ENCODE data around the gene ZNF75A.

ZNF75A gene

DNA sequence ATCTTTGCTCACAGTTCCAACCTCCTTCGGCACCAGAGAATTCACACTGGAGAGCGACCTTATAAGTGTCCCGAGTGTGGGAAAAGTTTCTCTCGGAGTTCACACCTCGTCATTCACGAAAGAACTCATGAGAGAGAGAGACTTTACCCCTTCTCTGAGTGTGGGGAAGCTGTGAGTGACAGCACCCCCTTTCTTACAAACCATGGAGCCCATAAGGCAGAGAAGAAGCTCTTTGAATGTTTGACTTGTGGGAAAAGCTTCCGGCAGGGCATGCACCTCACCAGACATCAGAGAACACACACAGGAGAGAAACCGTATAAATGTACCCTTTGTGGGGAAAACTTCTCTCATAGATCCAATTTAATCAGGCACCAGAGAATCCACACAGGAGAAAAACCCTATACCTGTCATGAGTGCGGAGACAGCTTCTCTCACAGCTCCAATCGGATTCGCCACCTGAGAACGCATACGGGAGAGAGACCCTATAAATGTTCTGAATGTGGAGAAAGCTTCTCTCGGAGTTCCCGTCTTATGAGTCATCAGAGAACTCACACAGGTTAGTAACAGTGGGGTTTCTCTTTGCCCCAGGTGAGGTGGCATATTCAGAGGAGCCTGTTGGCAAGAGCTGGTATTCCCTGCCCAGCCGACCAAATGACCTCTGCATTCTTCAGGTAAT, 15.2 kb upstream of the ZNF75A start:
- DNase-seq, result no peak

DNA sequence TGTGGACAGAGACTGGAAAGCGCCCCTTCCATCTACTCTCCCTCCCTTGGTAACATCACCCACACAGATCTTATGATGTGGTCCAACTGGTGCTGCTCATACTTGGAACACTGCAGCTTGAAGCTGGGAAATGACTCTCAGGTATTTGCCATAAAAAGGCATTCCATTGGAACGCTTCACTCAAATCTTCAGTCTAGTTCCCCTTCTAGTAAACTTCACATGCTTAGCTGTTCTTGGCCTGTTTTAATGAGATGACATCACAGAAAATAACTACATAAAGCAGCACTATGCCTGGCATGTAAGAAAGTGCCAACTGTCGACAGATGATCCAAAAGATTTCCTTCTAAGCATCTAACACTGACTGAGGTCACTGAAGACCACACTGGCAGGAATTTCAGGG, 12.7 kb upstream of the ZNF75A start:
- DNase-seq, result no peak

DNA sequence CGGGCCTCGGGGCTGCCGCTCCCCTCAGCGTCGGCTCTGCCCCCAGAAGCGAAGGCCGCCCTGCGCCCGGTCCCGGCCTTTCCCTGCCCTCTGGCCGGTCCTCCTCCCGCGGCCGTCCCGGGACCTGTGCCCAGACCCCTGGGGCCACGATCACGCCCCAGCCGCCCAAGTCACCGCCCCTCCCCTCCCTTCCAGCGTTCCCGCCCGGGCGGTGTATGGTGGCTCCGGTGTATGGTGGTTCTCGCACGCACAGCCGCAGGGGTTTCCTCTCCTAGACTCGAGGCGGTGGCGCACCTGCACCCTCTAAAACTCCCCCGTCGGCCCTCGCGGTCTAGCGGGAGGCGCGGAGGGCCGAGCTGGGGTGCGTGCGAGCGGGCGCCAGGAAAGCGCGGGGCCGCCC, 10.1 kb upstream of the ZNF75A start:
- no peak for DNase-seq

DNA sequence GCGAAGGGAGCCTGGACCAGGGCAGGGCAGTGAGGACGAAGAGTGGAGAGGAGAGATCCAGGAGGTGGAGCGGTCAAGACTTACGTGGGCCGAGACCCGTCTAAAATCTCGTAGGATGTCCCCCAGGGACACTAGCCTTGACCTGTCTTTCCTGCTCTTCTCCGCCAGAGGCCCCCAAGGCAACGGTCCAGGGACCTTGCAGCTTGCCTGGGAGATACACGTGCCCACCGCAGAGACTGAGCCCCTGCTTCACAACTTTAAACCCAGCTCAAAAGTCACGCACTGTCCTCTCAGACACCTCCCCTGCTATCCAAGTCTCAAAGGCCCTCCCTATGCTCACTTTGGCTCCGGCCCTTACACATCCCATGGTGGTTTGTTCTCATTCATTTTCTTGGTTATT, 9.5 kb upstream of the ZNF75A start:
- no peak for DNase-seq

DNA sequence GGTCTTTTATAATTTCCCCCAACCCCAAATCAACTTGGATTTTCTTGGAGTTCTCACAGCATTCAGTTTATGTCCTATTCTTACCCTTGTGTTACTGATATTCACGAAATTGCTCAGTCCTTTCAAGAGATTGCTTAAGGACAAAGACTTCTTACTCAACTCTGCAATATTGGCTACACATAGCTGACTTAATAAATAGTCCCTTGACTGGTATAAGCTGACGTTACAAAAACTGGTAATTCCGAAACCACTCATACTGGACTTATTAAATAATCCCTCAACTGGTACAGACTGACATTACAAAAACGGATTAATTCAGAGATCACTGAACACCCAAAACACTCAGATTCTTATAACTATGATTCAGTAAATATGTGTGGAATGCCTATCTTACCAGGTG, 927 bp upstream of the ZNF75A start:
- DNase-seq, result no peak

DNA sequence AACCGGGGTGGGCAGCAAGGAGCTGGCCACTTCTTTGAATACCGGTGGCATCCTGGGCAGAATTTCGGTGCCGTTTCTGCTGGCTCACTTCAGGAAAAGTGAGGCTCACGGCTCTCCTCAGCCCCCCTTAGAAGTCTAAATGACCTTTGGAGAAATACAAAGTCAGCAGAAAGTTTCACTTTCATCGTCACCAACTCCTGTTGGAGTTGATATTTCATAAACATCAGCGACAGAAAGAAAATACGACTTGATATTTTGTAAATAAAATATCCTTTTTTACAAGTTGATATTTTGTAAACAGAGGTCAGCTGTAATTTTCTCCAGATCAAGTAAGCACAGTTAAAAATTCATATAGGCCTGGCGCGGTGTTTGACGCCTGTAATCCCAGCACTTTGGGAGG, 781 bp downstream of the ZNF75A start:
- DNase-seq, result no peak

DNA sequence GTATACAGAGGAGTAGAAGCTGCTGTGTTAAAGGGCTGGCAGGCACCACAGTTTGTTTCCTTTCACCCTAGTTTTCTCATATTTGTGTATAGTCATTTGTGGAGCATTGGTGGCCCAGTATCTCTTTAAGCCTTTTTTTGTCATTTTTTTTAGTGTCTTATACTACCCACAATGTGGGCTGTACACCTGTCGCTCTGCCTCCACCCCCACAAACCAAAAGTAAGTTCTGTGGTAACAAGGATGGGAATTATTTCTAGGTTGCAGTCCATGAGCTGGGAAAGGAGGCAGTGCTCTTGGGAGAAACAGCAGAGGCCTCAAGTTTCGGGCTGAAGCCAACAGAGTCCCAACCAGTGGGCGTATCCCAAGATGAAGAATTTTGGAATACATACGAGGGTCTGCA, 6.2 kb downstream of the ZNF75A start:
- DNase-seq, result no peak

DNA sequence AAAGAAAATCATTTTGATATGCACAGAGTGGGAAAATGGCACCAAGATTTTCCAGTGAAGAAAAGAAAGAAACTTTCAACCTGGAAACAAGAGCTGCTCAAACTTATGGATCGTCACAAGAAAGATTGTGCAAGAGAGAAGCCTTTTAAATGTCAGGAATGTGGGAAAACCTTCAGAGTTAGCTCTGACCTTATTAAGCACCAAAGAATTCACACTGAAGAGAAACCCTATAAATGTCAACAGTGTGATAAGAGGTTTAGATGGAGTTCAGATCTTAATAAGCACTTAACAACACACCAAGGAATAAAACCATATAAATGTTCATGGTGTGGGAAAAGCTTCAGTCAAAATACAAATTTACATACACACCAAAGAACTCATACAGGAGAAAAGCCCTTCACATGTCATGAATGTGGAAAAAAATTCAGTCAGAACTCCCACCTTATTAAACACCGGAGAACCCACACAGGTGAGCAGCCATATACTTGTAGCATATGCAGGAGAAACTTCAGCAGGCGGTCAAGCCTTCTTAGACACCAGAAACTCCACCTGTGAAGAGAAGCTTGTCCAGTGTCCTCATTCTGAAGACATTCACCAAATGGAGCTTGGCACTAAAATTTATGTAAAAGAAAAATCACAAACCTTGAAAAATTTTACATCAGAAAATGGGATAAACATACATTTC, 12.2 kb downstream of the ZNF75A start:
- no peak for DNase-seq

DNA sequence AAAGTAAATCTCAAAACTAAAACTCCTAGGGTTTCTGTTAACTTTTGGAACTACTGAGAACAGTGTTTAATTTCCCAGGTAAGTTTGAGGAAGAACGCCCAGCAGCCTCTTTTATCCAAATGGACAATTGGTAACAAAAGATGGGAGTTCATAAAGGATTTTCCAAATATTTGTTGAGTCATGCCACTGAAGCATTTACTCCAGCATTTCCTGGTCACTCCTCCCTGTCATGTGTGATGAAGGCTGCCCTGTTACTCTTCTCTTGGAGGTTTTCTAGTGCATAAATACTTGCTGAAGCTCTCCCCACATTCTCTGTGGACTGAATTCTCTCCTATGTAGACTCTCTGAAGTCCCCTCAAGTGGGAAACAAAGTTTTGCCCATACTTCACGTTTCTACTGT, 16.5 kb downstream of the ZNF75A start:
- no peak for DNase-seq

DNA sequence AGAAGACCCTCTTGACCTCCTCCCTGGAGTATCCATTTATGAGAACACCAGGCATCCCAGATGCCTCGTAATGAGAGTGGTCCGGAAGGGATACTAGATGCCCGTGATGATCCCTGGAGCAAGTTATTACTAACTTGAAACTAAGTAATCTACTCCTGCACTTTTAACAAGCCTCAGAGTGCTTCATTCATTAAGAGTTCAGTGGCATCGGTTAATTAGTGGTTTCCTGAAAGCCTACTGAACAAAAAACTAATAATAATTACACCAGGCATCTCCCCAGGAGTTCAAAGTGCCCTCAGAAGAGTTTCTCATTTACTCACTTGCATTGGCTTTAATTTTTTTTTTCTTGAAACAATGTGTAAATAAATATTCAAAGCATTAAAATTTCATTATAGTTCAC, 22.2 kb downstream of the ZNF75A start:
- no peak for DNase-seq

DNA sequence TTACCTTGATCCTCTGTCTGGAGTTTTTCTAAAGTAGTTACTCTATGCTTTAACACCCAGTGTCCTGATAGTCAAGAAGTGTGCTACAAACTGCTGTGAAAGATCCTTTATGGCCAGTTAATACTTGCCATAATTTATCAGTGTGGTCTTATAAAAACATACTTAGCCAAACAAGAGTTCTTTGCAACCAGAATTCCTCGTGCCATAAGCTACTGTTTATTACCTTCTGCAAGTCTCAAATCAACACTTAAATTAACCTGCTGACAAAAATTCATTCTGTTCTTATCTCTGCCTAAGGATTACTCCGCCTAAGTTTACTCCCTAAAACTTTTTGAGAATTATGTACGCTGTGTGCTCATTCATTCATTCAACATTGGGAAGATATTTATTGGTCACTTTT, 22.8 kb downstream of the ZNF75A start:
- DNase-seq, result no peak

DNA sequence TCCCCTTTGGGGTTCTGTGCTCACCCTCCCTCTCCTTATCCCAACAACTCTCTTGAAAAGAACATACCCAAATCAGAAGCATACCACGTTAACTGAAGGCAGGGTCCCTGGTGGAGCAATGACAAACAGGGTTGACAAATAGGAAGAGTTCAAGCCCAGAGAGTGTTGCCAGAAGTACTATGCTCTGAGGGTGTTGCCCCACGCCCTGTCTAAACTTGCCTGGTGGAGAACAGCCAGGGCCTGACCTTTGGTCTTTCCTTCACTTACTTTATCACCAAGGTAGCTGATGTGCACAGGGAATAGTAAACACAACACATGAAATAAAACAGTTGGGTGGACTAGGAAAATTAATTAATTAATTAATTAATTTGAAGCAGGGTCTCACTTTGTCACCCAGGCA, 23.3 kb downstream of the ZNF75A start:
- no peak for DNase-seq

DNA sequence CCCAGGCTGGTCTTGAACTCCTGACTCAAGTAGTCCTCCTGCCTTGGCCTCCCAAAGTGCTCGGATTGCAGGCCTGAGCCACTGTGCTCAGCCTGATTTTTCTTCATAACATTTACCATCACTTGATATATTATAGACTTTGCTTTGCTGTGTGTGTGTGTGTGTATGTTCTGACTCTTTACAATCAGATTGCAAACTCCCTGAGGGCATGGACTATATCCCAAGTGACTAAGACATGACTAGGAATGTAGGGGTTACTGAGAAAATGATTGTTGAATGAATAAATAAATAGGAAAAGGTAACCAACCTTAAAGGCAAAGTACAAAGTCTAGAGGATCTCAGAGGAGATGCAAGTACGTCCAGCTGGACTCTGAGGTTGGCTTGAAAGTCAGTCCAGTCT, 40.7 kb downstream of the ZNF75A start:
- no peak for DNase-seq

DNA sequence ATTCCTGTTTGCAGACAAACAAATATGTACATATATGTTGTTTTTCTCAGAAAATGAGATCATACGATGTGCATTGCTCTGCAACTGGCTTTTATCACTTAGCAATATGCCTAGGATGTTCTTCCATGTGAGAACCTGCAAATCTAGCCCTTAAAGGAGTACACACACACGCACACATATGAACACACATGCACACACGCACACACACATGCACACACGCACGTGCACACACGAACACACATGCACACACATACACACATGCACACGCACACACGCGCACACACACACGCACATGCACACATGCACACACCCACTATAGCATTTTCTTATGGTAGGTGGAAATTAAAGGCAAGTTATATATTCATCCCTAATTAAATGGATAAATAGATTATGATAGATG, 42.3 kb downstream of the ZNF75A start:
- no peak for DNase-seq

DNA sequence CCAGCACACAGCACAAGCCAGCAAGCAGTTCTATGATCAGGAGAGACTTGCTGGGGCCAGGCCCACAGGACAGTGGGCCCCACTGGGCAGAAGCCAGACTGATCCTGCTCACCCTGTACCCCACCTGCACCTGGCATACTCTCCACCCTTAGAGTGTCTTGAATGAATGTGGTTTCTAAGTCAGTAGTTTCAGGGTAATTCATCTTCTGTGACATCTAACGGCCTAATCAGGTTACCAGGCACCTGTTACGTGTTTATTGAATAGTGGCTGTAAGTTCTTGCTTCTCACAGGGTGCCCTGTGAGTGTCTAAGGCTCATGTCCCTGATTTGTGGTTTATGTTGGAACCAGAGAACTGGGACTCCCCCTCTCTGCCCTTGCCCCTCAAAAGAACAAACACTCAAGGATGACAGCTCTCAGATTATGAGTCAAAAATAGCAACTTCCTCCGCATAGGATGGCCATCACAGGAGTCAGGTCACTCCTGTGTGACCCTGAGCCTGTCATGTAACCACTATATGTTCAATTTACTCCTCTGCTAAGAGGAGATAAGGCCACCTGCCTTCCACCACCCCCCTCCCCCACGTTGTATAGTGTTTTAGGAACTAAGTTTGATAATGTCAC, 43.4 kb downstream of the ZNF75A start:
- DNase-seq, result no peak

DNA sequence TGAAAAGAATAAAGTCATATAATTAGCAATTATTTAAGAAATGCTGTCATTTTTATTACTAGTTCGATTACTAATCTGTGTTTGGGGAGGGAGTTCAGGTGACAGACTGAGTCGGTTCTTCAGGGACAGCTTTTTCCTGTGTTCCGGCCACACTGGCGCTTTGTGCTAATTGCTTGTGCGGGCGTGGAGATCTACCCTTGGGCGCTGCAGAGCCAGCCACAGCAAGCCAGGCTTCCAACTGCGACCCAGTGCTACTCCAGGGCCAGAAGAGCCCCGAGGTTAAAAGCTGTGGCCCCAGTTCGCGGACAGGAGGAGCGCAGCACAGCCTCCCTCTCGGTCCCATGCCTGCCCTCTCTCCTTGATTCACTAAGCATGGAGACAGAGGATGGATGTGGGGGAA, 43.9 kb downstream of the ZNF75A start:
- no peak for DNase-seq

DNA sequence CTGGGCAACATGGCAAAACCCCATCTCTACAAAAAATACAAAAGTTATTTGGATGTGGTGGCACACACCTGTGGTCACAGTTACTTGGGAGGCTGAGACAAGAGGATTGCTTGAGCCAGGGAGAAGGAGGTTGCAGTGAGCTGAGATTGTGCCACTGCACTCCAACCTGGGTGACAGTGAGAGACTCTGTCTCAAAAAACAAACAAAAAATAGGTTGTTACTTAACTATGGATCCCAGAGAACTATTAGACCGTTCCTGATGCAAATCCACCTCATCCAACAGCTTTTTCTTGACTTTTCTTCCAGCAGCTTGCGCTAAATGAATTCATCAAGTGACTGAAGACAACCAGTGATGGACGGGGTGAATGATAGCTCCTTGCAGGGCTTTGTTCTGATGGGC, 50.3 kb downstream of the ZNF75A start, which contains the start of gene OR2C1:
Gene OR2C1, plus strand, starts transcription at position 301 of the 400 bp plus-strand sequence. Its CDS starts 52 bp downstream, at position 353.
- no peak for DNase-seq

DNA sequence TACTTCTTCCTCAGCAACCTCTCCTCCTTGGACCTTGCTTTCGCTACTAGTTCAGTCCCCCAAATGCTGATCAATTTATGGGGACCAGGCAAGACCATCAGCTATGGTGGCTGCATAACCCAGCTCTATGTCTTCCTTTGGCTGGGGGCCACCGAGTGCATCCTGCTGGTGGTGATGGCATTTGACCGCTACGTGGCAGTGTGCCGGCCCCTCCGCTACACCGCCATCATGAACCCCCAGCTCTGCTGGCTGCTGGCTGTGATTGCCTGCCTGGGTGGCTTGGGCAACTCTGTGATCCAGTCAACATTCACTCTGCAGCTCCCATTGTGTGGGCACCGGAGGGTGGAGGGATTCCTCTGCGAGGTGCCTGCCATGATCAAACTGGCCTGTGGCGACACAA, 50.8 kb downstream of the ZNF75A start:
- DNase-seq, result no peak

DNA sequence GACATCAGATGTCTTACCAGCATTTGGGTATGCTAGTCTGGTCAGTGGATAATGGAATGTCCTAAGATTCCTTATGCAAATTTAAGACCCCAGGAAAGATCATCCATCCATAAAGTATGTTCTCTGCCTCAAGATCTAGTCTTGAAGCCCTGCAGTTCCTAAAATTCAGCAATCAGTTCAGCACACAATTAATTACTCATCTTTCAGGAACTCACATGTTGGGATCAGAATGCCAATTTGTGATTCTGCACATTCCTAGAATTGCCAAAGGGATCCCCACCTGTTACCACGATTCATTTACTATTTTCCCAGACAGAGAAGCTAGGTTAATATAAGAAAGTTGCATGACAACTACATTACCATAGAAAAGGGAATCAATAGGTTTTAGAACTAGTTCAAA, 53.6 kb downstream of the ZNF75A start:
- no peak for DNase-seq

DNA sequence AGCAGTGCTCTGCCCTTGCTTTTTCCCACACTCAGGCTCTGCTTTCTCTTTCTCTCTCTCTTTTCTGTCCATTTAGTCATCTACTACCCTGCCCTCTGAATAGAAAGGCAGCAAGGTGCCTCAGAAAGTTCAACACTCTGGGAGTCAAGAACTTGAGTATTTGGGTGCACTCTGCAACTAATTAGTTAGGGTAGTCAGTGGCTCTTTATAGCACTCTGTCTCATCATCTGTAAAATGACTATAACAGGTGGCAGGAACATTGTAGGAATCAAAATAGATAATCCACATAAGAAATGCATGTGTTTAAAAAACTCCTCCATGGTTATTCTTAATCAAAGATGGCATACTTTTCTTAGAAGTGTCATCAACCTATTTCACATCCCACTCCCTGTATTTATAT, 57.6 kb downstream of the ZNF75A start:
- DNase-seq, result no peak

DNA sequence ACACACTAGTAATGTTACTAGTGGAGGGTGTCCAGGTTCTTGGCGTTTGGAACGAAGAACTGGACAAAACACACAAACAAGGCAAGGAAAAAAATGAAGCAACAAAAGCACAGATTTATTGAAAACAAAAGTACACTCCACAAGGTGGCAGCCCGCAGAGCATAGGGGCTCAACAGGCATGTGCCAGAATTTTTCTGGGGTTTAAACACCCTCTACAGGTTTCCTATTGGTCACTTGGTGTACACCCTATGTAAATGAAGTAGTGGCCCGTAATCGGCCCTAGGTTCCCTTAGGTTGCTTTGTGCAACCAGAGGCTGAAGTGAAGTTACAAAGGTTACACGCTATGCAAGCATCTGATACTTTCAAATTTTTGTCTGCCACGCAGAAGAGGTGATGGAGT, 58.5 kb downstream of the ZNF75A start:
- DNase-seq, result no peak

DNA sequence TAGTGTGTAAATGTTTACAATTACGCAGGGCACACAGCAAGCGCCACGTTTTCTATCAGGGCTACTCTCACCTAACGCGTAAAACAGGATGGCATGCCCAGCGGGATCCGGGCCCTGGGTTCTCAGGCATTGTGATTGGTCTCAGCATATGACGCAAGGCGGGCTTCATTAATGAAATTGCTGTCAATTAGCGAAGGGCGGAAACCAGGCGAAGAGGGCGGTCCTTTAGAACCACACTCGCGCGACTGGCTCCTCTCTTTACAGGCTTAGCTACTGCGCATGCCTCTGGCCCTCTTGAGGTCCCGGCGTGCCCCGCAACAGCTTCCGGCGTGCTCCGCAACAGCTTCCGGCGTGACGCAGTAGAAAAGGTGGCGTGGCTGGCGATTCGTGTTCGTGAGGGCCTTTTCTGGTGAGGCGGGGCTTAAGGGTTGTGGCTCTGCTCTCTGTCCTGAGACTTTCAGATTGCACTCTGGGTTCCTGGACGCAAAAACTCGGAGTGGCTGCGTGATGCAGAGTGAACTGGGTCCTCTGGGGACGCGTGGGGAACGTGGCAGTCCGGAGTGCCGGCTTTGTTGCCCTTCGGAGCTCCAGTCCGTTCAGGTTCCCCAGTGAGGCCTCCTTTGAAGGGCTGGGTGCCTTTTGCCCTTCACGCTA, 59.6 kb downstream of the ZNF75A start:
- peak; percentile 91 for DNase-seq
